HEK293 (cell line): ENCODE measurements around the gene ACADL.

Experiments
- HOXA7 ChIP-seq: sonication (generic); formaldehyde crosslinking; IDR thresholded peaks from 2 replicates; pipeline ENCODE4 v1.8.1; 2022; ENCODE audit warnings: missing genetic modification reagents, borderline replicate concordance
- MZF1 ChIP-seq: fragments of 450-650 bp; formaldehyde crosslinking; IDR thresholded peaks from 2 replicates; pipeline ENCODE4 v1.5.1; 2017; ENCODE audit warnings: missing biosample characterization, missing genetic modification characterization, borderline replicate concordance
- ZNF239 ChIP-seq: fragments of 450-650 bp; formaldehyde crosslinking; IDR thresholded peaks from 2 replicates; pipeline ENCODE4 v1.5.1; 2016; ENCODE audit warnings: missing biosample characterization, missing genetic modification characterization
- ZNF274 ChIP-seq, 2 experiments: fragments of 200-500 bp in 1 of 2; fragments of 450-650 bp in 1 of 2; sonication (Bioruptor generic) in 1 of 2; formaldehyde crosslinking in 1 of 2; IDR thresholded peaks; 2 replicates each; pipeline versions ENCODE4 v1.5.1 to v1.6.1; 2014 to 2016; ENCODE audit warnings: borderline replicate concordance in 1 of 2, inconsistent platforms in 1 of 2, low read length in 1 of 2, missing biosample characterization in 1 of 2, missing genetic modification characterization in 1 of 2
- ZNF292 ChIP-seq: fragments of 450-650 bp; formaldehyde crosslinking; IDR thresholded peaks from 2 replicates; pipeline ENCODE4 v1.5.1; 2016; ENCODE audit warnings: low read depth, missing biosample characterization, missing genetic modification characterization, borderline replicate concordance
- ZNF530 ChIP-seq: fragments of 450-650 bp; formaldehyde crosslinking; IDR thresholded peaks from 2 replicates; pipeline ENCODE4 v1.5.1; 2016; ENCODE audit warnings: low read depth, missing biosample characterization, missing genetic modification characterization
- ZNF670 ChIP-seq: fragments of 450-650 bp; formaldehyde crosslinking; IDR thresholded peaks from 2 replicates; pipeline ENCODE4 v1.5.1; 2016; ENCODE audit warnings: missing biosample characterization, missing genetic modification characterization, low read depth
- TF ChIP-seq, protein P1 (sequence below): fragments of 450-650 bp; formaldehyde crosslinking; IDR thresholded peaks from 2 replicates; pipeline ENCODE4 v1.5.1; 2016; ENCODE audit warnings: missing biosample characterization, missing genetic modification characterization
- TF ChIP-seq, protein P2 (sequence below): fragments of 450-650 bp; formaldehyde crosslinking; IDR thresholded peaks from 2 replicates; pipeline ENCODE4 v1.5.1; 2017; ENCODE audit warnings: missing biosample characterization, missing genetic modification characterization
- TF ChIP-seq, protein P3 (sequence below): fragments of 450-650 bp; formaldehyde crosslinking; IDR thresholded peaks from 2 replicates; pipeline ENCODE4 v1.5.1; 2016; ENCODE audit warnings: missing biosample characterization, missing genetic modification characterization, low read depth
- TF ChIP-seq, protein P4 (sequence below): fragments of 450-650 bp; formaldehyde crosslinking; IDR thresholded peaks from 2 replicates; pipeline ENCODE4 v1.5.1; 2016; ENCODE audit warnings: missing biosample characterization, missing genetic modification characterization

DNA sequence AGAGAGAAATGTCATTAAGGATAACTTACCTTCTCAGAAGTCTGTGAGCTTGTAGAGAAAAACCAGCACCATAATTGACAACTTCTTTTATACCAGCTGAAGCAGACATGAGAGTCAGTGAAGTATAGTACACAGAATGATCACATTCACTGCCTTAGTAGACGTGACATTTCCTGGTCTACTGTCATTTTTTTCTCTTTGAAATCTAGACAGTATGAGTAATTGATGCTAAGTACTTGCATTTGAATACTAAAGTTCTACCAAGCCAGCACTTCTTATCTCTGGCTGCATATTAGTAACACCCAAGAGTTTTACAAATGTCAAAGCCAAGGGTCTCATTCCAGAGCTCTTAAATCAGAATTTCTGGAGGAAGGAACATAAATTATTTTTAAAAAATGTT, 25.4 kb upstream of the ACADL start:
- no peak for TF ChIP-seq HOXA7
- TF ChIP-seq, protein P1, sequence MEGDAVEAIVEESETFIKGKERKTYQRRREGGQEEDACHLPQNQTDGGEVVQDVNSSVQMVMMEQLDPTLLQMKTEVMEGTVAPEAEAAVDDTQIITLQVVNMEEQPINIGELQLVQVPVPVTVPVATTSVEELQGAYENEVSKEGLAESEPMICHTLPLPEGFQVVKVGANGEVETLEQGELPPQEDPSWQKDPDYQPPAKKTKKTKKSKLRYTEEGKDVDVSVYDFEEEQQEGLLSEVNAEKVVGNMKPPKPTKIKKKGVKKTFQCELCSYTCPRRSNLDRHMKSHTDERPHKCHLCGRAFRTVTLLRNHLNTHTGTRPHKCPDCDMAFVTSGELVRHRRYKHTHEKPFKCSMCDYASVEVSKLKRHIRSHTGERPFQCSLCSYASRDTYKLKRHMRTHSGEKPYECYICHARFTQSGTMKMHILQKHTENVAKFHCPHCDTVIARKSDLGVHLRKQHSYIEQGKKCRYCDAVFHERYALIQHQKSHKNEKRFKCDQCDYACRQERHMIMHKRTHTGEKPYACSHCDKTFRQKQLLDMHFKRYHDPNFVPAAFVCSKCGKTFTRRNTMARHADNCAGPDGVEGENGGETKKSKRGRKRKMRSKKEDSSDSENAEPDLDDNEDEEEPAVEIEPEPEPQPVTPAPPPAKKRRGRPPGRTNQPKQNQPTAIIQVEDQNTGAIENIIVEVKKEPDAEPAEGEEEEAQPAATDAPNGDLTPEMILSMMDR: no peak
- no peak for TF ChIP-seq ZNF274 (IDR thresholded peaks at IDR 0.05; ENCODE audit: low read length)
- TF ChIP-seq ZNF274 (tag by site-specific recombination; IDR thresholded peaks at IDR 0.05; ENCODE audit: borderline replicate concordance): no peak
- no peak for TF ChIP-seq ZNF292
- no peak for TF ChIP-seq ZNF530 (tag by site-specific recombination)
- TF ChIP-seq, protein P2, sequence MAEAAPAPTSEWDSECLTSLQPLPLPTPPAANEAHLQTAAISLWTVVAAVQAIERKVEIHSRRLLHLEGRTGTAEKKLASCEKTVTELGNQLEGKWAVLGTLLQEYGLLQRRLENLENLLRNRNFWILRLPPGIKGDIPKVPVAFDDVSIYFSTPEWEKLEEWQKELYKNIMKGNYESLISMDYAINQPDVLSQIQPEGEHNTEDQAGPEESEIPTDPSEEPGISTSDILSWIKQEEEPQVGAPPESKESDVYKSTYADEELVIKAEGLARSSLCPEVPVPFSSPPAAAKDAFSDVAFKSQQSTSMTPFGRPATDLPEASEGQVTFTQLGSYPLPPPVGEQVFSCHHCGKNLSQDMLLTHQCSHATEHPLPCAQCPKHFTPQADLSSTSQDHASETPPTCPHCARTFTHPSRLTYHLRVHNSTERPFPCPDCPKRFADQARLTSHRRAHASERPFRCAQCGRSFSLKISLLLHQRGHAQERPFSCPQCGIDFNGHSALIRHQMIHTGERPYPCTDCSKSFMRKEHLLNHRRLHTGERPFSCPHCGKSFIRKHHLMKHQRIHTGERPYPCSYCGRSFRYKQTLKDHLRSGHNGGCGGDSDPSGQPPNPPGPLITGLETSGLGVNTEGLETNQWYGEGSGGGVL (tag by site-specific recombination): no peak
- TF ChIP-seq, protein P3, sequence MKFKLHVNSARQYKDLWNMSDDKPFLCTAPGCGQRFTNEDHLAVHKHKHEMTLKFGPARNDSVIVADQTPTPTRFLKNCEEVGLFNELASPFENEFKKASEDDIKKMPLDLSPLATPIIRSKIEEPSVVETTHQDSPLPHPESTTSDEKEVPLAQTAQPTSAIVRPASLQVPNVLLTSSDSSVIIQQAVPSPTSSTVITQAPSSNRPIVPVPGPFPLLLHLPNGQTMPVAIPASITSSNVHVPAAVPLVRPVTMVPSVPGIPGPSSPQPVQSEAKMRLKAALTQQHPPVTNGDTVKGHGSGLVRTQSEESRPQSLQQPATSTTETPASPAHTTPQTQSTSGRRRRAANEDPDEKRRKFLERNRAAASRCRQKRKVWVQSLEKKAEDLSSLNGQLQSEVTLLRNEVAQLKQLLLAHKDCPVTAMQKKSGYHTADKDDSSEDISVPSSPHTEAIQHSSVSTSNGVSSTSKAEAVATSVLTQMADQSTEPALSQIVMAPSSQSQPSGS (tag by site-specific recombination): no peak
- TF ChIP-seq MZF1 (tag by site-specific recombination): no peak
- TF ChIP-seq, protein P4, sequence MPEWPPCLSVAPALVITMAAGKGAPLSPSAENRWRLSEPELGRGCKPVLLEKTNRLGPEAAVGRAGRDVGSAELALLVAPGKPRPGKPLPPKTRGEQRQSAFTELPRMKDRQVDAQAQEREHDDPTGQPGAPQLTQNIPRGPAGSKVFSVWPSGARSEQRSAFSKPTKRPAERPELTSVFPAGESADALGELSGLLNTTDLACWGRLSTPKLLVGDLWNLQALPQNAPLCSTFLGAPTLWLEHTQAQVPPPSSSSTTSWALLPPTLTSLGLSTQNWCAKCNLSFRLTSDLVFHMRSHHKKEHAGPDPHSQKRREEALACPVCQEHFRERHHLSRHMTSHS: no peak
- TF ChIP-seq ZNF239 (tag by site-specific recombination): no peak
- TF ChIP-seq ZNF670: no peak
